A673 (cell line): ENCODE data around the gene TTN. TPM values are rescaled to one million over a fixed set of nuclear protein-coding genes. Genes with fewer than 3 reads are reported as not detected.

Source experiments
- BruUV-seq: library from RNA; stranded (reverse); fragments of 400-500 nt; replicated peaks from 2 replicates; lab custom pipeline; 2021; lab: Mats Ljungman, UMichigan
- CTCF ChIA-PET: fragments of 300-600 bp; sonication (Branson Sonifier 250); formaldehyde crosslinking; loops from one replicate; lab custom pipeline; 2022; ENCODE audit warnings: antibody characterized with exemption; lab: Charles Lee
- POLR2A ChIA-PET: fragments of 300-600 bp; sonication (Branson Sonifier 250); formaldehyde crosslinking; loops from one replicate; lab custom pipeline; 2022; ENCODE audit warnings: antibody characterized with exemption; ENCODE audit not compliant: low non-redundant PET; lab: Charles Lee
- DNase-seq: peaks from one replicate; pipeline ENCODE4 v3.0.0-alpha.2; 2015; ENCODE audit warnings: low spot score
- H3K27ac ChIP-seq: fragments of 200-600 bp; sonication (generic); 2 replicates; pipeline ENCODE4 v1.5.1; 2016; ENCODE audit warnings: mixed run types, low read depth, mild to moderate bottlenecking, mixed read lengths, antibody characterized with exemption, low read length; ENCODE audit not compliant: poor library complexity, severe bottlenecking
- H3K27me3 ChIP-seq: fragments of 200-600 bp; sonication (generic); replicated peaks from 2 replicates; pipeline ENCODE4 v1.6.1; 2017; ENCODE audit warnings: mixed run types, low read depth, mild to moderate bottlenecking, mixed read lengths, antibody characterized with exemption, low read length; ENCODE audit not compliant: insufficient read depth, poor library complexity
- H3K36me3 ChIP-seq: fragments of 200-600 bp; sonication (generic); 2 replicates; pipeline ENCODE4 v1.6.1; 2016; ENCODE audit warnings: mixed run types, mild to moderate bottlenecking, mixed read lengths, antibody characterized with exemption, low read length; ENCODE audit not compliant: insufficient read depth, poor library complexity, severe bottlenecking
- H3K4me1 ChIP-seq: fragments of 200-600 bp; sonication (generic); 2 replicates; pipeline ENCODE4 v1.6.1; 2017; ENCODE audit warnings: mixed run types, mild to moderate bottlenecking, mixed read lengths, antibody characterized with exemption, low read length; ENCODE audit not compliant: insufficient read depth, poor library complexity, severe bottlenecking
- H3K4me3 ChIP-seq: fragments of 200-600 bp; sonication (generic); 2 replicates; pipeline ENCODE4 v1.5.1; 2016; ENCODE audit warnings: low read depth, mixed run types, mild to moderate bottlenecking, mixed read lengths, low read length; ENCODE audit not compliant: poor library complexity, severe bottlenecking
- H3K9me3 ChIP-seq: fragments of 200-600 bp; sonication (generic); 2 replicates; pipeline ENCODE4 v1.6.1; 2016; ENCODE audit warnings: mixed run types, low read depth, mild to moderate bottlenecking, mixed read lengths, antibody characterized with exemption, low read length; ENCODE audit not compliant: poor library complexity, severe bottlenecking
- EZH2 ChIP-seq: fragments of 200-600 bp; sonication (generic); IDR thresholded peaks from 2 replicates; pipeline ENCODE4 v1.6.1; 2017; ENCODE audit warnings: borderline replicate concordance, low read depth, mild to moderate bottlenecking, mixed read lengths, antibody characterized with exemption, low read length; ENCODE audit not compliant: poor library complexity, severe bottlenecking
- intact Hi-C: fragments of 100-400 bp; cut with micrococcal nuclease; formaldehyde crosslinking; loops from one replicate; pipeline ENCODE4 v1.10.0; 2022; ENCODE audit not compliant: unreplicated experiment
- total RNA-seq: library from RNA; stranded (reverse); gene quantifications from 2 replicates; pipeline ENCODE4 v1.2.3, GENCODE V29; 2021
- TF ChIP-seq, protein P1 (sequence below): fragments of 300-800, 200-600 bp; sonication (generic); conservative IDR thresholded peaks from 2 replicates; pipeline ENCODE4 v1.5.1; 2017; ENCODE audit warnings: low read depth, mild to moderate bottlenecking, antibody characterized with exemption, low read length, moderate library complexity, mixed read lengths

The TTN gene
- total RNA-seq, 1 experiment from 2014 or later: under 0.01 TPM

DNA sequence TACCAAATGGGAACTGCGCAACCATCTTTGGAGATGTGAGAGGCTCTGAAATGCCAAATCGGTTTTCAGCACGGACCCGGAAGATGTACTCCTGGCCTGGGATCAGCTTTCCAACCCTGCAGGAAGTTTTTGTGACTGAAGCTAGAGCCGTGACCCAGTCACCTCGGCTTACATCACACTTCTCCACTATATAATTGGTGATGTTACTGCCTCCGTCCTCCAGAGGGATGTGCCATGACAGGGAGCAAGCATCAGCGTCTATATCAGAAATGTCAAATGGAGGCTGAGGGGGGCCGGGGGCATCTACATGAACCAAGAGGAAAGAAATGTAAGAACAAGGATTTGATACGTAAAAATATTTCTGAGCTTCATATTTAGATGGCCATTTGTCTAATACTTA is 222.6 kb downstream of the TTN start:
- Histone ChIP-seq H3K4me3 (no peak overlapping the region), H3K27me3 (no peaks in the 10 kb centered on the region), H3K4me1 (no peaks in the 10 kb centered on the region), H3K9me3 (no peaks in the 10 kb centered on the region), H3K27ac (no peak overlapping the region), H3K36me3 (no peaks in the 10 kb centered on the region)
- DNase-seq: no peak
- intact Hi-C loops: no loop called here
- CTCF ChIA-PET: no interaction called here
- no TSS peak for BruUV-seq
- TF ChIP-seq, protein P1, sequence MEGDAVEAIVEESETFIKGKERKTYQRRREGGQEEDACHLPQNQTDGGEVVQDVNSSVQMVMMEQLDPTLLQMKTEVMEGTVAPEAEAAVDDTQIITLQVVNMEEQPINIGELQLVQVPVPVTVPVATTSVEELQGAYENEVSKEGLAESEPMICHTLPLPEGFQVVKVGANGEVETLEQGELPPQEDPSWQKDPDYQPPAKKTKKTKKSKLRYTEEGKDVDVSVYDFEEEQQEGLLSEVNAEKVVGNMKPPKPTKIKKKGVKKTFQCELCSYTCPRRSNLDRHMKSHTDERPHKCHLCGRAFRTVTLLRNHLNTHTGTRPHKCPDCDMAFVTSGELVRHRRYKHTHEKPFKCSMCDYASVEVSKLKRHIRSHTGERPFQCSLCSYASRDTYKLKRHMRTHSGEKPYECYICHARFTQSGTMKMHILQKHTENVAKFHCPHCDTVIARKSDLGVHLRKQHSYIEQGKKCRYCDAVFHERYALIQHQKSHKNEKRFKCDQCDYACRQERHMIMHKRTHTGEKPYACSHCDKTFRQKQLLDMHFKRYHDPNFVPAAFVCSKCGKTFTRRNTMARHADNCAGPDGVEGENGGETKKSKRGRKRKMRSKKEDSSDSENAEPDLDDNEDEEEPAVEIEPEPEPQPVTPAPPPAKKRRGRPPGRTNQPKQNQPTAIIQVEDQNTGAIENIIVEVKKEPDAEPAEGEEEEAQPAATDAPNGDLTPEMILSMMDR: no peak
- no peak for TF ChIP-seq EZH2
- POLR2A ChIA-PET: no interaction called here

DNA sequence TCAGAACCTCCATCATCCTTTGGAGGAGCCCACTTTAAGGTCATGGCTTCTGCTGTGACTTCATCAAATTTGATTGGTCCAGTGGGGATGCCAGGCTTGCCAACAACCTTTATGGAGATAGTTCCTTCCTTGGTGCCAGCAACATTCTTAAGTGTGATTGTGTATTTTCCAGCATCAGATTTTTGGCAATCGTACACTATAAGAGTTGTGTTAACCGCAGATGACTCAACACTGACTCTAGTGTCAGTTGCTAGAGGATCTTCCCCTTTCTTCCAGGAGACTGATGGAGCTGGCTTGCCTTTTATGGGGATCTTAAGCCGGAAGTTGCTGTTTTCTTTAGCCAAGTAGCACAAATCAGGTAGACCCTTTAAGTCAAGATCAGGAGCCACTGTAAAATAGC is 228.2 kb downstream of the TTN start:
- H3K27ac ChIP-seq: no peak overlapping the region
- no peak for DNase-seq
- intact Hi-C loops: no loop called here
- BruUV-seq: no TSS peak
- no peaks in the 10 kb centered on the region for H3K9me3 ChIP-seq
- POLR2A ChIA-PET: no interaction called here
- no peak overlapping the region for H3K4me3 ChIP-seq
- H3K4me1 ChIP-seq: no peaks in the 10 kb centered on the region
- no peaks in the 10 kb centered on the region for H3K27me3 ChIP-seq
- H3K36me3 ChIP-seq: no peaks in the 10 kb centered on the region
- CTCF ChIA-PET: no interaction called here
- TF ChIP-seq EZH2: no peak
- TF ChIP-seq, protein P1: no peak

DNA sequence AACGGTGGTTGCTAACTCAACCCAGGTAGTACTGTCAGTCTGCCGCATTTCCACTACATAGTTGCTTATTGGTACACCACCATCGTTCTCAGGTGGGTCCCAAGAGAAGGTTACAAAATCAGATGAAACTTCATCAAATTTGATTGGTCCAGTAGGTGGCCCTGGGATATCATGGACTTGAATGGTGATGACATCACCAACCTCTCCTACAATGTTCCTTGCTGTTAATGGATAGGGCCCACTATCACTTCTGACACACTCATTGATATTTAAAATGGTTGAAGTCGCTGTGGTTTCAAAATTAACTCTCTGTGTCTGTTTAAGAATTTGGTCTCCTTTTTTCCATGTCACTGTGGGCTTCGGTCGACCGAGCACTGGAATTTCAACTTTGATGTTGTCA is 232.4 kb downstream of the TTN start:
- POLR2A ChIA-PET: no interaction called here
- TF ChIP-seq, protein P1: no peak
- TF ChIP-seq EZH2: no peak
- no TSS peak for BruUV-seq
- H3K9me3 ChIP-seq: no peaks in the 10 kb centered on the region
- H3K27me3 ChIP-seq: no peaks in the 10 kb centered on the region
- CTCF ChIA-PET: no interaction called here
- no peaks in the 10 kb centered on the region for H3K4me1 ChIP-seq
- no peak for DNase-seq
- no peak overlapping the region for H3K27ac ChIP-seq
- intact Hi-C loops: no loop called here
- H3K36me3 ChIP-seq: no peaks in the 10 kb centered on the region
- no peak overlapping the region for H3K4me3 ChIP-seq
